GM19025 (cell line): ENCODE results near the gene KRT7.
"Not testable (repeated sequence)": the region's sequence is repeated elsewhere in the genome, so short reads cannot be mapped to it uniquely, and the experiment has no call there.

Experiments used
- ATAC-seq: cut with Tn5 transposase; IDR thresholded peaks from one replicate; pipeline ENCODE4 v1.9.1; 2021; ENCODE audit warnings: mild to moderate bottlenecking, low read depth, moderate library complexity; ENCODE audit not compliant: unreplicated experiment

Gene KRT7

GRCh38 chr12:52254180-52254964 is 21.3 kb downstream of the KRT7 start:
- no peak for ATAC-seq

DNA sequence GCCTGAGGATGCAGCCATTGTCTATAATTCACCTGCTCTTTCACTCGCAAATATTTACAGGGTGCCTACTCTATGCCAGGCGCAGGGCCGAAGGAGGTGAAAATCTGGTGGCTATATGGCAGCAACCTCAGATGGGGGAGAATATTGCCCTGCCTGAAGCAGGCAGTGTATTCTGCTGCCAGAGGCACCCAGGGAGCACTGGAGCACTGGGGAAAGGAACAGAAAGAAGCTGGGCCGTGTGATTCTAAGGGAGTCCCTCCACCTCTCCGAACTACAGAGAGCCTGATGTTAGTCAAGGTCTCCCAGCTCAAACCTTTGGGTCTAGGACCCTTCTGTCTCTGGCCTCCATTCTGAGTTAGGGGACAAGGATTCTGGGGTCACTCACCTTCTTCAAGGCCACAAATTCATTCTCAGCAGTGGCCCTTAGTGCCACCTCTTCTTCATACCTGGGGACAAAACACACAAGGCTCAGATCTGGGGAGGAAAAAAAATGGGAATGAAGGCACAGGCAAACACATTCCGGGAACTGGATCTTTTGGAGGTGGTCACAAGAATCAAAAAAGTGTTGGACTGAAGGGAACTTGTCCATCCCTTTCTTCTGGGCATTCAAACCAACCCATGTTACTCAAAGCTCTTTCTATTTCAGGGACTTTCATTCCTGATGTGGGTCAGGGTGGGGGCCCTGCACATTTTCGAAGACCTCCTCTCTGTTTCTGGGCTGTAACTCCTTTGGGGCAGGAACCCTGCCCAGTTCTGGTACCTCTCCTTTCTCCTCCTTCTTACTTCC is 22.1 kb downstream of the KRT7 start:
- ATAC-seq = no peak

GRCh38 chr12:52255926-52256583 is 23.0 kb downstream of the KRT7 start:
- no peak for ATAC-seq

- no peak for ATAC-seq
Observed at GRCh38 chr12:52256584-52256935, 23.5 kb downstream of the KRT7 start.

- no peak for ATAC-seq
Observed at GRCh38 chr12:52257074-52257551, 24.1 kb downstream of the KRT7 start.

DNA sequence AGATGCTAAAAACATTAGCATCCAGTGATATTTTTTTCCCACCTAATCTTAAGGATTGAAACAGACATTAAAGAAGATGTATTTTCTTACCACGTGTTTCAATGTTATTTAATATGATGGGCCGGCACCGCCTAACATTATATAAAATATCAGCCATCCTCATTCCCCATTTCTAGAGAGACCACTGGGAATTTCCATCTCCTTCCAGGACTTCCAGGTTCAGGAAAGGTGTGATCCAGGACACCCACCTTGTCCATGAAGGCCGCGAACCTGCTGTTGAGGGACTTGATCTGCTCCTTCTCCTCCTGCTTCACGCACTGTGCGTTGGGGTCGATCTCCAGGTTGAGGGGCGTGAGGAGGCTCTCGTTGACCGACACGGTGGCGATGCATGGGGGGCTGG is 24.9 kb downstream of the KRT7 start:
- ATAC-seq = not testable (repeated sequence)

DNA sequence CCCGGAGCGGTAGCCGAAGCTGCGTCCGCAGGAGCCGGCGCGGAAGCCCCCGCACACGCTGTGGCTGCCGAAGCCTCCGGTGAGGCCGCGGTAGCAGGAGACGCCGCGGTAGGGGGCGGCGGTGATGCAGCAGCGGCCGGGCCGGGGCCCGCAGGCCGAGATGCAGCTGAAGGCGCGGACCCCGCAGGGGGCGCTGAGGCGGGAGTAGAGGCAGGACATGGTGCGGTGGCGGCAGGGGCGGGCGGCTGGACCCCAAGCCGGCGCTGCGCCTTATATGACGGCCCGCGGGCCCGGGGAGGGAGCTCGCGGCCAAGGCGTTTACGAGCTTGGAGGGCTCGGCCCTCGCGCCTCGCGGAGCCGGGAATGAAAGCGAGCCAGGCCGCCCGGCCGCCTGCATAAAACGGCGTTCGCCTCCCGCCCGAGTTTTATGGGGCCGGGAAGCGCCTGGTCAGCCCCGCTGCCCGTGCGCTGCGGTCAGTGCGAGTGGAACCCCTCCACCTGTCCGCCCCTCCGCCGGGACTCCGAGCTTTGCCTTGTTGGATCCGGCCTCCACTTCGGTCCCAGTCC is 25.4 kb downstream of the KRT7 start:
- no peak for ATAC-seq

DNA sequence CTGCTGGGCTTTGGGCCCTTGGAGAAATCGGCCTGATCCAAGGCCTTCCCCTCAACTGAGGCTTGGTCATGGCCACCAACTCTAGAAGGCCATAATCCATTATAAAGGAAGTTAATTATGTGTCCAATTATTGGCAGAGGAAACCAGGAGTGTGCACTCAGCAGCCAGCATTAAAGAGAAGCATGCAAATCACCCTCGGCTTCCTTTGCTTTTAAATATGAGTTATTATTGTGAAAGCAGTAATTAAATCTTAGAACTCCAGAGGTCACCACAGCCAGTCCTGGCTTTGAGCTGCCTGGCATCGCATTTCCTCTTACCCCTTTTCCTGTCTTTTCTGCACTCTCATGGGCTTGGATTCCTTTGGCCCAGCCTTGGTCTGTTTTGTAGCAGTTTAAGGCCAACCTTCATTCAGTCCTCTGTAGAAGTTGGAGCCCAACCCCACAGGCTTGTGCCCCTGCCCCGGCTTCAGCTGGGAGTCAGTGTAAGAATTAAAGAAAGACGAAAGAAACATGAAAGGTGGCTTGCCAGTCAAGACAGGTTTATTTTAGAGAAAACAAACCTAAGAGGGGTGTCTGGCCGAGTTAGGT is 26.7 kb downstream of the KRT7 start:
- no peak for ATAC-seq

DNA sequence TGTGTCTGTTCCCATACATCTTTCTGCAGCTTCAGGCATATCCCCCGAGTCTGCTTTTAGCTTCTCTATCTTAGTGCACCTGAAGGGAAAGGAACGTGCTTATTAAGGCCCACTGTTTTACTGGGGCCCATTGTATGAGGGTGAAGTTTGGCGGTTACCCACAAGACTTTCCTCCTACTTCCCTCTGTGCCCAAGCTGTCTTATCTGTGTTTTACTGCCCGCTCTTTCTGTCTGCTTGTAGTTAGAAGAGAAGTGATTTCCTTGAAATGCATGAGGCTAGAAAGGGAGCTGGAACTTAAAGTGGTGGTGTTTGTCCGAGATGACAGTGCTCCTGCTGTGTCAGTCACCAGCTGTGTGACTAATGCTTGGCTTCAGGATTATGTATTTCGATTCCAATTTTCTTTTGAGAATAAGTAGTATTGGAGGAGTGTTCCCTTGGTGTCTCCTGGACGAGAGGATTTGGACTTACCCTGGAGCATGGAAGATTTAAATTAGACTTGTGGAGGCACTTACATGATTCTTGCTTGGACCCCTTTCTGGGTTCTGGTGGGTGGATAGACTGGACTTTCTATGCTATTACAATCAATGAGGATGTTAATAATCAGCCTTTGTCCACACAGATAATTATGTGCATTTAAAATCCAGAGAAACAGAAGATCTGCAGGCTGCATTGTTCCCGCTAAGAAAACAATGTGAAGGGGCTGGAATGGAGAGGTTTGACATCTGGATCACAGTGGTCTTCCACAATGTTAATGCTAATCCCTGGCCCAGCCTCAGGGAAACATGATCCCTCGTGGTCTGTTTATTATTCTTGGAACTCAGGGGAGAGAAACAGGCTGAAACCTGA is 27.5 kb downstream of the KRT7 start:
- no peak for ATAC-seq

DNA sequence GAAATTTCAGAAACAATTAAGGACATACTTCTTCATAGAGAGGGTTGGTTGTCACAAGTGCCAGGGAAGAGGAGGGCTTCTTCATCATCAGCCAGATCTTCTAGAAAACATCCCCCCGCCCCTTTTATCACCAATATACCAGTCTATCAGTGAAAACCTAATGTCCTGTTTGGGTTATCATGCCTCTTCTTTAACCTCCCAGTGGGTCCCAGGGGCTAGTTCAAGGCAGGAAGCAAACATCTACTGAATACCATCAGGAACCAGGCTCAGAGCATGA is 28.1 kb downstream of the KRT7 start:
- no peak for ATAC-seq

- ATAC-seq = no peak
Observed at GRCh38 chr12:52262286-52262685, 29.2 kb downstream of the KRT7 start.

DNA sequence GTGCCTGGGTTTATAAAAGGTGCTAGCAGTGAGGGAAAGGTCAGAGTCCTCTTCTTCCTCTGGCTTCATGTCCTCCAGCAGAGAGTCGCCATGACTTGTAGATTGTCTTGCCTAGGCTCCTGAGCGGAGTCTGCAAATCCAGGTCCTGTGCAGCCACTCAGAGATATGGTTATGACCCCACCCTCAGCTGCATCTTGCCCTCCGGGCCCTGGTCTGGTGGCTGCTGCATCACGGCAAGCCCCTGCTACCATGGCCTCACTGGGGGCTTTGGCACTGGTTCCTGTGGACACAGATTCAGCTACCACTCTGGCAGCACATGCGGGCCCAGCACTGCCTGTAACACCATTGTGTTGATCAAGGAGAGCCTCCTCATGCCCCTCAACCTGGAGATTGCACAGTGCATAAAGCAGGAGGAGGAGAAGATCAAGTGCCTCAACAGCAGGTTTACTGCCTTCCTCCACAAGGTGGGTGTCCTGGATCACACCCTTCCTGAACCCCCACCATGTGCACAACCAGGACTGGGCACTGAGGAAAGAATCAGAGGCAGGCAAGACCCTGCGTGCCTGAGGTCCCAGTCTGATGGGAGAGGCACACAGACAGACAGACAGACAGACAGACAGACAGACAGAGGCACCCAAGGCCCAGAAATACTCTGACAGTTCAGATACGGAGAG is 30.9 kb downstream of the KRT7 start:
- ATAC-seq = no peak

GRCh38 chr12:52264435-52264825 is 31.4 kb downstream of the KRT7 start:
- no peak for ATAC-seq

DNA sequence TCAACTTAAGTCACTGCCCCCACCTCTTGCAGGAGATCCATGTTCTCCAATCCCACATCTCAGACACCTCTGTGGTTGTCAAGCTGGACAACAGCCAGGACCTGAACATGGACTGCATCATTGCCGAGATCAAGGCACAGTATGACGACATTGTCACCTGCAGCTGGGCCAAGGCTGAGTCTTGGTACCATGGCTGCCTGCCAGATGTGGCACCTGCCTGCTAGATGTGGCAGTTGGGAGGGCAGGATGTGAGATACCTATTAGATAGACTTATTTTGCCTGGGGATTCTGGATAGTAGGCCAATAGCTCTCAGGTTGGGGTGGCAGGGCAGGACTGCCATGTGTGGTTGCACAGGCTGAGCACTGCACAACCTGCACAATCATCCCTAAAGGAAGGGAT is 33.5 kb downstream of the KRT7 start:
- ATAC-seq = no peak

DNA sequence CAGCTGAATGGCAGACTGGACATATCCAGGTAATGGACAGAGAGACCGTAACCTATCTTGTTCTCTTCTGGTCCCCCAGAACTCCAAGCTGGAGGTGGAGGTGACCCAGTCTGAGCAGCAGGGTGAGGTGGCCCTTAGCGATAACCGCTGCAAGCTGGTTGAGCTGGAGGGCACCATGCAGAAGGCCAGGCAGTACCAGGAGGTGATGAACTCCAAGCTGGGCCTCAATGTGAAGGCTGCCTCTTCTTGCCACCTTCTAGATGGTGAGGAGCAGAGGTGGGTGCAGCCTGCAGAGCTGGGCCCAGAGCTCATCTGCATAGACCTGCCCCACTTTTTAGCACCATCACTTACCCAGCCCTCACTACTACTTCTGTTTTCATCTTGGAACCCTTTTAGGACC is 34.2 kb downstream of the KRT7 start:
- no peak for ATAC-seq

GRCh38 chr12:52267699-52268098 is 34.7 kb downstream of the KRT7 start:
- no peak for ATAC-seq

DNA sequence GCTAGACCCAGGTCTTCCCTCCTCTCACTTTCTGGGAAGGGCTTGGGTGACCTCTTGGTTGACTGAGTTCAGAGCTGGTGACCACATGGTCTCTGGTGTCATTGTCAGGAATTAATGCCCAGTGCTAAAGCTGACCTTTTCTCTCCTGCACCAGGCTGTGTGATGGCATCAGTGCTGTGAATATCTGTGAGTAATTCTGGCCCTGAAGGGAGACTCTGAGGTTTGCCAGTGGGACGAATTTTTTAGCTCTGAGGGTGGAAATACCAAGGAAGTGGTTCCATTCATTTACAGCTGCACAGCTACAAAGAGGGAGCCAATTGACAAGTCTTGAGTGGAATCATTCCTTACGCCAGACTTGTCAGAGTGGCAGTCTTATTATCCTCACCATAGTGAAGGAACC is 35.2 kb downstream of the KRT7 start:
- no peak for ATAC-seq

- no peak for ATAC-seq
Observed at GRCh38 chr12:52270541-52271070, 37.6 kb downstream of the KRT7 start.

DNA sequence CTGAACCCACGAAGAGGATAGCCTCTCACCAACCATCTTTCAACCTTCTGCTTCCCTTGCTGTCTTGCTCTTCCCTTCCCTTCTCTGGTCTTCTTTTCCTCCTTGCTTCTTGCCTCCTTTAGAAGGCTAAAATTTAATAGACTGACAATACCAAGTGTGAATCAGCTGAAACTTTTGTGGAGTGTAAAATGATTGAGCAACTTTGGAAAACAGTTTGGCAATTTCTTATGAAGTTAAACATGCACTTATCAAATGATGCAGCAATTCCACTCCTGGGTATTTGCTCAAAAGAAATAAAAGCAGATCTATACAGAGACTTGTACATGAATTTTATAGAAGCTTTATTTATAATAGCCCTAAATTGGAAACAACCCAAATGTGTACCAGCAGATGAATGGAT is 38.1 kb downstream of the KRT7 start:
- ATAC-seq = no peak
